Activated CD8-positive, alpha-beta memory T cell treated with anti-CD3 and anti-CD28 coated beads for 4 hours (primary cell): Measurements from ENCODE around the gene BABAM2.
"Not testable (repeated sequence)": the region's sequence is repeated elsewhere in the genome, so short reads cannot be mapped to it uniquely, and the experiment has no call there.

Experiments
- DNase-seq, 2 donors: peaks; one replicate each; pipeline ENCODE4 v3.0.0-alpha.2; 2020; ENCODE audit warnings: low read depth in 2 of 2

BABAM2 gene

GRCh38 chr2:27890146-27890923 is at the start of gene BABAM2, which contains the start of gene RBKS:
Gene BABAM2 (plus strand): TSS chr2:27890729. CDS start chr2:27894557, 3,828 bp downstream.
Gene RBKS (minus strand): TSS chr2:27890387. CDS start chr2:27890345, 42 bp downstream.
- peak; percentile 76 to 79 for DNase-seq

- no peak for DNase-seq
These were observed 47.6 kb upstream of the BABAM2 start for GRCh38 chr2:27842894-27843293.

GRCh38 chr2:27843992-27844391 is 46.5 kb upstream of the BABAM2 start:
- DNase-seq: no peak

GRCh38 chr2:27844821-27845255 is 45.7 kb upstream of the BABAM2 start:
- DNase-seq: no peak

DNA sequence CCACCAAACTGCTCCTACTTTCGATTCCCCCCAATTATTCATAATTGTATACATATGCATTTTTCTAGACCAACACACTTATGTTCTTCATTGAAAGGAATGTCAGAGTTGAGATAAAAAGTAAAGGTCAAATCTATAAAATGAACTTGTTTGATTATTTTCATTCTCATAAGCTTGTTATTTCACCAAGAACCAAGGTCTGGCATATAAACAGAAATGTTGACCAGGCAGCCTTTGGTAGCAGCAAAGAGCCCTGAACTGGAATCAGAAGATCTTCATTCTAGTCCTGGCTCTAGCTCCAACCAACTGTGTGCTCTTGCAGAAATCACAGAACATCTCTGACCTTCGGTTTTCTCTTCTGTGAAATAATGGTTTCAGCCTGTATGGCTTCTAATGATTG is 43.2 kb upstream of the BABAM2 start:
- DNase-seq: no peak

GRCh38 chr2:27849558-27850205 is 40.8 kb upstream of the BABAM2 start:
- DNase-seq: no peak

DNA sequence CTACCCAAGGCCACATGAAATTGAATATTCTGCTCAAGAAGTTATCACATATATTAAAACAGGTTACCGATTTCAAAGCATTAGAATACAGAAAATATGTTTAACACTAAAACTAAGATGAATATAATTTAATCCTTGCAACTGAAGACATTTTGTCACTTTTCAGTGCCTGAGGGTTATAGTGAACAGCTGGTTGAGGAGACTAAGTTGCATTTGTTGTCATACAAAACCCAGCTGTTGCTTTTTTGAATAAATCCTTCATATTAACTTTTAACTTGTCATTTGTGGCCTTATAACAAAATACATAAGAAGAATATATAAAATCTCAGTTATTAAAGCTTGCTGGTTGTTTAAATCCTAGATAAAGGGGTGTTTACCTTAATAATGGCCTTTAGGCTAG is 37.8 kb upstream of the BABAM2 start:
- no peak for DNase-seq

GRCh38 chr2:27854229-27854862 is 36.2 kb upstream of the BABAM2 start:
- DNase-seq: no peak

DNA sequence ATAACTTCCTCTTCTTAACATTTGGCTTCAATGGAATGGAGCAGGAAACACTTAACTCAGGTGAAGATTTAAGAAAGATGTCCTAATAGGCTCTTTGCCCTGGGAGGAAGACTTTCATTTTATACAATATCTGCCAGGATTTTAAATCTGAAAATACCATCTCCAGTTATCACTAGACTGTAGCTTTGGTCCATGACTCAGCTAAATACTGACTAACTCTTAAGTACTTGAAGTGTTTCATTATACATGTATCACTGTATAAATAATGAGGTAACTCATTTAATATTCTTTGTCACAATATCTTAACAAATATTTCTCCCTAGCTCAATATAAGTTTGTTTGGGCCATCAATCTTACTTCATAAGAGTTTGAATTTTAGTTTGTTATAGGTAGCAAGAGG is 35.1 kb upstream of the BABAM2 start:
- no peak for DNase-seq

DNA sequence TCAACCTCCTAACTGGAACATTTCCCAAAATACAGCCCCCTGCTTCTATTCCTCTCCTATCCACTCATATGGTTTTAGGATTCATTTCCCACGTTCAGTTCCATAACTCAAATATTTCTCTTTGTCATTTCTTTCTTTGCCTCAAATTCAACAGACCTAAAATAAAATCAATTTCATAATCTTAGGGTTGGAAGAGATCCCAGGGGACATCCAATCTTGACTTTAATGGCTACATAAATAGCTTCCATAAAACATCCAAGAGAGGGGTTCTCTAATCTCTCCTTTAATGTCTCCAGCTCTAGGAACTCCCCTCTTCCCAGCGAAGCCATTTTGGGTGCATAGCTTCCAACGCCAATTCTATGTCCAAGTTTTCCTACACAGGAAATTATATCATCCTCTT is 34.1 kb upstream of the BABAM2 start:
- no peak for DNase-seq

- no peak for DNase-seq
These were observed 33.6 kb upstream of the BABAM2 start for GRCh38 chr2:27856956-27857355.

- DNase-seq: no peak
These were observed 32.9 kb upstream of the BABAM2 start for GRCh38 chr2:27857417-27858172.

GRCh38 chr2:27860111-27860510 is 30.4 kb upstream of the BABAM2 start:
- DNase-seq: no peak

DNA sequence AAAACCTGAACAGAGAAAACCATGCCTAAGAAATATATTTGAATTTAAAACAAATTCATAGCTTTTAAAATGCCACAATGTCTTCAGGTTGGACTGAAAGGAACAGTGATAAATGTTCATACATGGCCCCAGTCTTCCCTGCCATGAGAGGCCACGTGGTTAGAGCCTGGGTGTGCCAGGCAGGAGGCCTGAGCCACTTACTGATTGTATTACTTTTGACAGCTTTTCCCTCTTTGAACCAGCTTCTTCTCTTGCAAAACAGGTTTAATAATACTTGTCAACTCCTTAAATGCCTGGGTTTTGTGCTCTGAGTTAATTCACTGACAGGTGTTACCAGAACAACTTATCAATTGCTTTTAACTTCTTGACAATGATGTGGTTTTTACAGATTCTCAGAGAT is 27.4 kb upstream of the BABAM2 start:
- DNase-seq: no peak

- not testable (repeated sequence) for DNase-seq
These were observed 26.6 kb upstream of the BABAM2 start for GRCh38 chr2:27863955-27864354.

GRCh38 chr2:27866237-27866636 is 24.3 kb upstream of the BABAM2 start:
- DNase-seq: no peak

DNA sequence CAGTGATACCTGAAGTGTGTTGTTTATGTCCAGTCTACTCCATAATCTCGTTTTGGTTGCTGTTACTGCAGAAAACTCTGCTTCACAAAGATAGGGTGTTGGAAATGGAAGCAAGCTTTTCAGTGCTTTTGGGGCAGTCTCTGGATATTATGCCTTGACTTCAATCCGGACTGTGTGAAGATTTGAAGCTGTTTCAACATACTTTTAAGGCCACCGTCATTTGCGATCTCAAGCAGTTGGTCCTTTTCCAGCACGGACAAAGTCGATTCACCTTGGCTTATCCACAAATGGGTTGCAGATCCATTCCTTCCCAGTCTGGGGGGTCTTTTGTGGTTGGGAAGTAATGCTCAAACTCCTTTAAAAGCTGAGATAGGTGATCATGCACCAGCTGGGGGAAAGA is 20.8 kb upstream of the BABAM2 start:
- no peak for DNase-seq

DNA sequence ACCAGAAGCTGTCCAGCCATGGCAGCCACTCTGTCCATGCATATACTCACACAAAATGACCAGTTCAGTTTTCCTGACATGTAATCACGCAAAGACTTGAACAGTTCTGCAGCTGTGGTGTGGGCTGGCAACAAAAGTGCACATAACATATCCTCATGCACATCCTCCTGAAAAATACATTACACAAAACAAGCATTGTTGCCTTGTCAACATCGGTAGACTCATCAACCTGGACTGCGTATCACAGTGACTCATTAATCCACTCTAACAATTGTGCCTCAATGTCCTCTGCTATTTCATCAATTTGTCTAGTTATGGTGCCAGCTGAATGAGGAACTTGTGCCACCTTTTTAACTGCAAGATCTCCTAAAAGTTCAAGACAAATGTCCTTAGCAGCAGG is 19.8 kb upstream of the BABAM2 start:
- no peak for DNase-seq

DNA sequence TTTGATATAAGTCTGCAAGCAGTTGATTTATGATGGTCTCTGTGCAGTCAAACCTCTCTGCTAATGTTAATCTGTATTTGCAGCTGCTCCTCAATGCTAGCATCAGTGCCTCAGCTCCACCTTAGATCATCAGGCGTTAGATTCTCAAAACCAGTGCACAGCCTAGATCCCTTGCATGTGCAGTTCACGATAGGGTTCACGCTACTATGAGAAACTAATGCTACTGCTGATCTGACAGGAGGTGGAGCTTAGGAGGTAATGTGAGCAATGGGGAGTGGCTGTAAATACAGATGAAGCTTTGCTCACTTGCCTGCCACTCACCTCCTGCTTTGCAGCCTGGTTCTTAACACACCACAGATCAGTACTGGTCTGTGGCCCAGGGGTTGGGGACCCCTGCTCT is 18.7 kb upstream of the BABAM2 start:
- no peak for DNase-seq

GRCh38 chr2:27873091-27873490 is 17.4 kb upstream of the BABAM2 start:
- no peak for DNase-seq

DNA sequence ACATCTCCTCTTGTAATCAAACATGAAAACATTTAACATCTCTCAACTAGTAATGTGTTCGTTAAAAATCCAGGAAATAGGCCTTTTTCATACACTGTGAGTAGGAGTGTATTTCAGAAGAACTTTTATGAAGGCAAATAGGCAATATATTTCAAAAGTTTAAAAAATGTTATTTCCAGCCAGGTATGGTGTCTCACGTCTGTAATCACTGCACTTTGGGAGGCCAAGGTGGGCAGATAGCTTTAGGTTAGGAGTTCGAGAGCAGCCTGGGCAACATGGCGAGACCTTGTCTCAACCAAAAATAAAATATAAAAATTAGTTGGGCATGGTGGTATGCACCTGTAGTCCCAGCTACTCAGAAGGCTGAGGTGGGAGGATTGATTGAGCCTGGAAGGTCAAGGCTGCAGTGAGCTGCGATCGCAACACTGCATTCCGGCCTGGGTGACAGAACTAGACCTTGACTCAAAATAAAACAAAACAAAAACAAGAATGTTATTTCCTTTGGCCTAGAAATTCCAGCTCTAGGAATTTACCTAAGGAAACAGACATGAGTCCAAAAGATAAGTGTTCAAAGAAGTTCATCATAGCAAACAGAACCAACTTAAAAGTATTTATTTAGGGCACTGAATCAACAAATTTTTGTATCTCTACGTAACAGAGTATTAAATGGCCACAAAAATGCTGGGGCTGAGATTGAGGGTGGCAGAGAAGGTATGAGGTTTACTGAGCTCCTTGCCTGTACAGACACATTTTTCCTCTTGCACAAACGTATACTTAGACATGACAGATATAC is 15.2 kb upstream of the BABAM2 start:
- DNase-seq: no peak
